H9 (cell line): ENCODE data around the gene MATN1. TPM values are rescaled to one million over a fixed set of nuclear protein-coding genes. Genes with fewer than 3 reads are reported as not detected.

Experiments
- DNase-seq: peaks from one replicate; pipeline ENCODE4 v3.0.0-alpha.2; 2017
- H2AFZ ChIP-seq: one replicate; pipeline ENCODE4 v1.6.1; 2013; ENCODE audit warnings: mild to moderate bottlenecking, low read length, control low read depth, moderate library complexity
- H2AK5ac ChIP-seq: 2 replicates; pipeline ENCODE4 v1.6.1; 2013; ENCODE audit warnings: low read length, control low read depth, mixed read lengths; ENCODE audit not compliant: insufficient read length
- H2BK120ac ChIP-seq: one replicate; pipeline ENCODE4 v1.6.1; 2013; ENCODE audit warnings: low read depth, mild to moderate bottlenecking, low read length, control low read depth, inconsistent platforms; ENCODE audit not compliant: poor library complexity, severe bottlenecking
- H2BK12ac ChIP-seq: 2 replicates; pipeline ENCODE4 v1.6.1; 2013; ENCODE audit warnings: low read length, control low read depth, mixed read lengths, low read depth; ENCODE audit not compliant: insufficient read length
- H2BK15ac ChIP-seq: 2 replicates; pipeline ENCODE4 v1.6.1; 2013; ENCODE audit warnings: low read depth, low read length, control low read depth
- H2BK20ac ChIP-seq: one replicate; pipeline ENCODE4 v1.6.1; 2013; ENCODE audit warnings: low read depth, mild to moderate bottlenecking, low read length, control low read depth, inconsistent platforms; ENCODE audit not compliant: poor library complexity, severe bottlenecking
- H2BK5ac ChIP-seq: 2 replicates; pipeline ENCODE4 v1.6.1; 2013; ENCODE audit warnings: low read length, control low read depth, mixed read lengths; ENCODE audit not compliant: insufficient read length
- H3K14ac ChIP-seq: 2 replicates; pipeline ENCODE4 v1.6.1; 2013; ENCODE audit warnings: low read length, control low read depth; ENCODE audit not compliant: insufficient read depth
- H3K18ac ChIP-seq: 2 replicates; pipeline ENCODE4 v1.6.1; 2013; ENCODE audit warnings: low read depth, mild to moderate bottlenecking, mixed read lengths, low read length, control low read depth; ENCODE audit not compliant: insufficient read length
- H3K23ac ChIP-seq: 2 replicates; pipeline ENCODE4 v1.6.1; 2013; ENCODE audit warnings: low read length, control low read depth, mixed read lengths, low read depth; ENCODE audit not compliant: insufficient read length
- H3K23me2 ChIP-seq: 2 replicates; pipeline ENCODE4 v1.6.1; 2013; ENCODE audit warnings: low read depth, mild to moderate bottlenecking, mixed read lengths, low read length, control low read depth; ENCODE audit not compliant: insufficient read length, poor library complexity, severe bottlenecking
- H3K27ac ChIP-seq: 2 replicates; pipeline ENCODE4 v1.5.1; 2013; ENCODE audit warnings: low read length, control low read depth, mixed read lengths, low read depth; ENCODE audit not compliant: insufficient read length
- H3K27me3 ChIP-seq: 2 replicates; pipeline ENCODE4 v1.6.1; 2013; ENCODE audit warnings: low read length, control low read depth, inconsistent platforms; ENCODE audit not compliant: insufficient read depth
- H3K4ac ChIP-seq: 2 replicates; pipeline ENCODE4 v1.6.1; 2013; ENCODE audit warnings: low read depth, mild to moderate bottlenecking, control low read depth, inconsistent platforms, low read length, moderate library complexity
- H3K4me1 ChIP-seq: 2 replicates; pipeline ENCODE4 v1.6.1; 2013; ENCODE audit warnings: low read length, control low read depth, inconsistent platforms; ENCODE audit not compliant: insufficient read depth
- H3K4me2 ChIP-seq: 2 replicates; pipeline ENCODE4 v1.6.1; 2013; ENCODE audit warnings: low read length, control low read depth, mixed read lengths; ENCODE audit not compliant: insufficient read length, insufficient read depth
- H3K56ac ChIP-seq: 2 replicates; pipeline ENCODE4 v1.6.1; 2013; ENCODE audit warnings: low read depth, mild to moderate bottlenecking, mixed read lengths, low read length, control low read depth; ENCODE audit not compliant: insufficient read length
- H3K79me1 ChIP-seq: 2 replicates; pipeline ENCODE4 v1.6.1; 2013; ENCODE audit warnings: low read depth, mild to moderate bottlenecking, moderate library complexity, low read length, control low read depth, inconsistent platforms; ENCODE audit not compliant: insufficient read depth, poor library complexity, severe bottlenecking
- H3K79me2 ChIP-seq: 2 replicates; pipeline ENCODE4 v1.6.1; 2013; ENCODE audit warnings: low read length, control low read depth, inconsistent platforms; ENCODE audit not compliant: insufficient read depth
- H3K9ac ChIP-seq: 2 replicates; pipeline ENCODE4 v1.6.1; 2013; ENCODE audit warnings: low read length, control low read depth, mixed read lengths; ENCODE audit not compliant: insufficient read length; ENCODE audit errors: extremely low read depth
- H3K9me3 ChIP-seq: one replicate; pipeline ENCODE4 v1.6.1; 2013; ENCODE audit warnings: low read depth, low read length, inconsistent platforms; ENCODE audit not compliant: control insufficient read depth
- H3T11ph ChIP-seq: one replicate; pipeline ENCODE4 v1.6.1; 2013; ENCODE audit warnings: mild to moderate bottlenecking, low read length, control low read depth, inconsistent platforms
- H4K20me1 ChIP-seq: one replicate; pipeline ENCODE4 v1.6.1; 2013; ENCODE audit not compliant: control insufficient read depth, insufficient read length, insufficient read depth
- H4K5ac ChIP-seq: 2 replicates; pipeline ENCODE4 v1.6.1; 2013; ENCODE audit warnings: low read depth, mild to moderate bottlenecking, mixed read lengths, low read length, control low read depth; ENCODE audit not compliant: insufficient read length
- H4K8ac ChIP-seq: replicated peaks from 2 replicates; pipeline ENCODE4 v1.6.1; 2013; ENCODE audit warnings: low read length, control low read depth, mixed read lengths, low read depth; ENCODE audit not compliant: insufficient read length
- H4K91ac ChIP-seq: 2 replicates; pipeline ENCODE4 v1.6.1; 2013; ENCODE audit warnings: low read depth, mild to moderate bottlenecking, moderate library complexity, mixed read lengths, low read length, control low read depth; ENCODE audit not compliant: insufficient read length
- H3K27ac Mint-ChIP-seq, 3 experiments: 2 replicates in 2 of 3; 3 replicates in 1 of 3; pipeline ENCODE4 v1.8.0; 2020 to 2021; ENCODE audit warnings: mixed read lengths in 3 of 3, mild to moderate bottlenecking in 1 of 3, moderate library complexity in 1 of 3
- H3K27me3 Mint-ChIP-seq: 2 replicates; pipeline ENCODE4 v1.8.0; 2021; ENCODE audit warnings: low read depth, mild to moderate bottlenecking, moderate library complexity, mixed read lengths
- H3K36me3 Mint-ChIP-seq, 3 experiments: 2 replicates in 2 of 3; 3 replicates in 1 of 3; pipeline ENCODE4 v1.8.0; 2020 to 2021; ENCODE audit warnings: low read depth in 3 of 3, mixed read lengths in 3 of 3; ENCODE audit not compliant: insufficient read depth in 1 of 3
- H3K4me1 Mint-ChIP-seq, 2 experiments: 2 replicates each; pipeline ENCODE4 v1.8.0; 2020; ENCODE audit warnings: mixed read lengths in 2 of 2
- H3K4me3 Mint-ChIP-seq, 2 experiments: 2 replicates in 1 of 2; 3 replicates in 1 of 2; pipeline ENCODE4 v1.8.0; 2020 to 2021; ENCODE audit warnings: mild to moderate bottlenecking in 2 of 2, mixed read lengths in 2 of 2, moderate library complexity in 1 of 2
- H3K9me3 Mint-ChIP-seq, 2 experiments: 2 replicates in 1 of 2; 3 replicates in 1 of 2; pipeline ENCODE4 v1.8.0; 2020; ENCODE audit warnings: mild to moderate bottlenecking in 2 of 2, mixed read lengths in 2 of 2, moderate library complexity in 1 of 2
- CTCF ChIP-seq: fragments of 200-600 bp; sonication (generic); conservative IDR thresholded peaks from 3 replicates; pipeline ENCODE4 v1.8.0; 2021; ENCODE audit warnings: antibody characterized with exemption, mild to moderate bottlenecking
- WGBS: extraction: QIAGEN DNeasy Blood & Tissue Kit; methylation state at CpG from one replicate; pipeline ENCODE4 v1.1.7; 2013; ENCODE audit warnings: missing lambda C conversion rate, low lambda C conversion rate, mixed read lengths; ENCODE audit not compliant: insufficient read length; ENCODE audit errors: extremely low coverage; 5-methylcytosine and 5-hydroxymethylcytosine counted together
- total RNA-seq: library from RNA; stranded (reverse); gene quantifications from 2 replicates; pipeline ENCODE4 v1.2.1, GENCODE V29; 2021

MATN1 gene
- total RNA-seq, 1 experiment from 2014 or later, result not detected

- H3K23me2 ChIP-seq, result no peaks in the 10 kb centered on the region
- no peak overlapping the region for H3K56ac ChIP-seq
- no peak overlapping the region for H2AFZ ChIP-seq
- H2BK120ac ChIP-seq, result no peak overlapping the region
- no peak overlapping the region for H3K4ac ChIP-seq
- no peak overlapping the region for H4K8ac ChIP-seq
- H3T11ph ChIP-seq, result no peak overlapping the region
- no peaks in the 10 kb centered on the region for H3K9me3 Mint-ChIP-seq
- no peak overlapping the region for H3K18ac ChIP-seq
- H3K79me2 ChIP-seq, result no peaks in the 10 kb centered on the region
- H3K36me3 Mint-ChIP-seq, result no peaks in the 10 kb centered on the region
- no peak overlapping the region for H3K4me3 Mint-ChIP-seq
- H3K27me3 Mint-ChIP-seq, result peaks cover 9% of the 10 kb centered on the region
- H3K27ac Mint-ChIP-seq, result no peak overlapping the region
- H4K20me1 ChIP-seq, result no peaks in the 10 kb centered on the region
- DNase-seq, result peak; percentile 81
- no peak overlapping the region for H2BK12ac ChIP-seq
- no peak overlapping the region for H3K23ac ChIP-seq
- no CpG with 5 or more reads among the region's 16 CpGs for whole genome bisulfite sequencing
- no peak overlapping the region for H2BK20ac ChIP-seq
- H3K79me1 ChIP-seq, result no peaks in the 10 kb centered on the region
- no peak overlapping the region for H2BK15ac ChIP-seq
- H2BK5ac ChIP-seq, result no peak overlapping the region
- H3K9me3 ChIP-seq, result no peaks in the 10 kb centered on the region
- no peaks in the 10 kb centered on the region for H3K27me3 ChIP-seq
- H4K91ac ChIP-seq, result no peak overlapping the region
- no peak overlapping the region for H3K27ac ChIP-seq
- H3K4me1 ChIP-seq, result no peaks in the 10 kb centered on the region
- no peak overlapping the region for H3K14ac ChIP-seq
- no peak overlapping the region for H4K5ac ChIP-seq
- H2AK5ac ChIP-seq, result no peak overlapping the region
- H3K9ac ChIP-seq, result no peak overlapping the region
- H3K4me2 ChIP-seq, result no peak overlapping the region
- TF ChIP-seq CTCF, result peak; percentile 94
- H3K4me1 Mint-ChIP-seq, result peaks cover 0 to 2% of the 10 kb centered on the region in 2 experiments; a peak in 1 of 4 replicates
Measured at GRCh38 chr1:30707412-30708360, 15.7 kb downstream of the MATN1 start.
